Suprapubic skin (tissue), 4 donors: ENCODE data around the gene ACTR1A. TPM values are rescaled to one million over a fixed set of nuclear protein-coding genes. Genes with fewer than 3 reads are reported as not detected.

Experiments
- DNase-seq, 2 donors: peaks; one replicate each; pipeline ENCODE4 v3.0.0-alpha.2; 2019; ENCODE audit warnings: low spot score in 2 of 2
- H3K27ac ChIP-seq: fragments of 200-600 bp; sonication (generic); one replicate; pipeline ENCODE4 v1.5.1; 2019
- H3K27me3 ChIP-seq: fragments of 200-600 bp; sonication (generic); one replicate; pipeline ENCODE4 v1.5.1; 2019
- H3K36me3 ChIP-seq: fragments of 200-600 bp; sonication (generic); one replicate; pipeline ENCODE4 v1.5.1; 2019
- H3K4me1 ChIP-seq: fragments of 200-600 bp; sonication (generic); one replicate; pipeline ENCODE4 v1.5.1; 2019
- H3K4me3 ChIP-seq: fragments of 200-600 bp; sonication (generic); one replicate; pipeline ENCODE4 v1.5.1; 2019; ENCODE audit warnings: mild to moderate bottlenecking
- H3K9me3 ChIP-seq: fragments of 200-600 bp; sonication (generic); one replicate; pipeline ENCODE4 v1.5.1; 2019
- EP300 ChIP-seq: sonication (generic); formaldehyde crosslinking; IDR thresholded peaks from one replicate; pipeline ENCODE4 v1.6.1; 2017; ENCODE audit warnings: antibody characterized with exemption
- POLR2A ChIP-seq, 2 donors: fragments of 450-650 bp; IDR thresholded peaks; one replicate each; pipeline ENCODE4 v1.6.1; 2017; ENCODE audit warnings: antibody characterized with exemption in 2 of 2, mild to moderate bottlenecking in 2 of 2, moderate library complexity in 2 of 2
- POLR2AphosphoS5 ChIP-seq, 3 donors: sonication (generic); formaldehyde crosslinking; IDR thresholded peaks; one replicate each; pipeline ENCODE4 v1.6.1; 2017; ENCODE audit warnings: antibody characterized with exemption in 3 of 3
- WGBS: methylation state at CpG from one replicate; pipeline ENCODE4 v1.1.5; 2018; 5-methylcytosine and 5-hydroxymethylcytosine counted together
- total RNA-seq, 4 donors: library from RNA; depleted of rRNA; stranded (reverse); fragments of >200 nt; gene quantifications; one replicate each; pipeline ENCODE4 v1.1.0, GENCODE V29; 2016
- TF ChIP-seq, protein P1 (sequence below), 2 donors: fragments of 200-600 bp in 1 of 2; fragments of 450-650 bp in 1 of 2; sonication (generic) in 1 of 2; IDR thresholded peaks; one replicate each; pipeline ENCODE4 v1.5.1; 2016 to 2019; ENCODE audit warnings: antibody characterized with exemption in 2 of 2, mild to moderate bottlenecking in 1 of 2, moderate library complexity in 1 of 2

The ACTR1A gene
- total RNA-seq, 4 donors from 2014 or later, result 71.5 to 108 (median 105) TPM

DNA sequence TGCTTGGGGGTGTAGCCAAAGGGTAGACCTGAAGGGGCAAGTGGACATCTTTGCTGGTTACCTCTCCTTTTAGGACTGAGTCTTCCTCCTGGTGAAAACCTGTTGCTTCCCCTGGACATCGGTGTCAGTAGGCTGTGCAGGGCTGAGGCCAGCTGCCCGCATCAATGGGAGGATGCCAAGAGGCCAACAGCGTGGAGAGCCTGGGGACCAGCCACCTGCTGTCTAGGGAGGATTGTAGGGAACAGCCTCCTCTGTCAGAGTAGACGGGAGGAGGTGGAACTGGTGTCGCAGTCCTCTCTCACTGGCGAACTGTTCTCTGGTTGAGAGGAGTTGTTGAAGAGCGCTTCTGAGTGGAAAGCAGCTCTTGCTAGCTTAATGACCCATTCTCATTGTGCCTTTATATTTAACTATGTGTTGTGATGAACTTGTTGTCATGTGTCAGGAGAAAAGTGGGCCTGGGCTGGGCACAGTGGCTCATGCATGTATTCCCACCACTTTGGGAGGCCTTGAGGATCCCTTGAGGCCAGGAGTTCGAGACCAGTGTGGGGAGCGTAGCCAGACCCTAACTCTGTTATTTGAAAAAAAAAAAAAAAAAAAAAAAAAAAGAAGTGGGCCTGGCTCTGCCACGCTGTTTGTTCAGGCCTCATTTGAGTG lies 3.1 kb upstream of the ACTR1A start:
- H3K4me1 ChIP-seq, result peaks cover 75% of the 10 kb centered on the region

DNA sequence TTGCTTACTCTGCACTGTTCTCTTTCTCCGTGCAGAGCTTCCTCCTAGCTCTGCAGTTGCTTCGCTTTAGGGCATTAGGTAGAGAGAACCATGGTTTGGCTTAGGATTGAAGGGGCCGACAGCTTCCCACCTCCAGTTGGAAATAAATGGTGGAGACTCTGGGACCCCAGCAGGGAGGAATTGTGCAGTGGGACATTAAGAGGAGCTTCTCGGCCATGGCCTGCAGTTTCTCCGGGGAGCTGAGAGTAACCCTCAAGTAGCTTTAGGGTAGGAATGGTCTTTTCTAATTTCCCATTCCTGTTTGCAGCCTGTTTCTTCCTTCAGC lies 2.4 kb upstream of the ACTR1A start:
- no peaks in the 10 kb centered on the region for H3K9me3 ChIP-seq
- peak overlapping the region; percentile 100 for H3K4me3 ChIP-seq
- H3K36me3 ChIP-seq, result peaks cover 12% of the 10 kb centered on the region
- no peak for TF ChIP-seq POLR2AphosphoS5 (IDR thresholded peaks at IDR 0.05)
- no peak for TF ChIP-seq EP300
- no peak for TF ChIP-seq POLR2A (IDR thresholded peaks at IDR 0.05)
- TF ChIP-seq, protein P1, sequence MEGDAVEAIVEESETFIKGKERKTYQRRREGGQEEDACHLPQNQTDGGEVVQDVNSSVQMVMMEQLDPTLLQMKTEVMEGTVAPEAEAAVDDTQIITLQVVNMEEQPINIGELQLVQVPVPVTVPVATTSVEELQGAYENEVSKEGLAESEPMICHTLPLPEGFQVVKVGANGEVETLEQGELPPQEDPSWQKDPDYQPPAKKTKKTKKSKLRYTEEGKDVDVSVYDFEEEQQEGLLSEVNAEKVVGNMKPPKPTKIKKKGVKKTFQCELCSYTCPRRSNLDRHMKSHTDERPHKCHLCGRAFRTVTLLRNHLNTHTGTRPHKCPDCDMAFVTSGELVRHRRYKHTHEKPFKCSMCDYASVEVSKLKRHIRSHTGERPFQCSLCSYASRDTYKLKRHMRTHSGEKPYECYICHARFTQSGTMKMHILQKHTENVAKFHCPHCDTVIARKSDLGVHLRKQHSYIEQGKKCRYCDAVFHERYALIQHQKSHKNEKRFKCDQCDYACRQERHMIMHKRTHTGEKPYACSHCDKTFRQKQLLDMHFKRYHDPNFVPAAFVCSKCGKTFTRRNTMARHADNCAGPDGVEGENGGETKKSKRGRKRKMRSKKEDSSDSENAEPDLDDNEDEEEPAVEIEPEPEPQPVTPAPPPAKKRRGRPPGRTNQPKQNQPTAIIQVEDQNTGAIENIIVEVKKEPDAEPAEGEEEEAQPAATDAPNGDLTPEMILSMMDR (IDR thresholded peaks at IDR 0.05), result no peak
- H3K27me3 ChIP-seq, result no peaks in the 10 kb centered on the region
- DNase-seq, result no peak
- peaks cover 76% of the 10 kb centered on the region for H3K4me1 ChIP-seq
- peak overlapping the region; percentile 92 for H3K27ac ChIP-seq
- WGBS, result 3% methylated on average over 5 of the region's 5 CpGs

More for the DNA sequence above, 3.1 kb upstream of the ACTR1A start:
- no peaks in the 10 kb centered on the region for H3K27me3 ChIP-seq
- peaks cover 18% of the 10 kb centered on the region for H3K36me3 ChIP-seq
- WGBS, result 79% methylated on average over 10 of the region's 10 CpGs
- no peaks in the 10 kb centered on the region for H3K9me3 ChIP-seq
- peak overlapping the region; percentile 100 for H3K4me3 ChIP-seq
- TF ChIP-seq POLR2AphosphoS5 (IDR thresholded peaks at IDR 0.05), result no peak
- peak overlapping the region; percentile 92 for H3K27ac ChIP-seq
- no peak for DNase-seq

DNA sequence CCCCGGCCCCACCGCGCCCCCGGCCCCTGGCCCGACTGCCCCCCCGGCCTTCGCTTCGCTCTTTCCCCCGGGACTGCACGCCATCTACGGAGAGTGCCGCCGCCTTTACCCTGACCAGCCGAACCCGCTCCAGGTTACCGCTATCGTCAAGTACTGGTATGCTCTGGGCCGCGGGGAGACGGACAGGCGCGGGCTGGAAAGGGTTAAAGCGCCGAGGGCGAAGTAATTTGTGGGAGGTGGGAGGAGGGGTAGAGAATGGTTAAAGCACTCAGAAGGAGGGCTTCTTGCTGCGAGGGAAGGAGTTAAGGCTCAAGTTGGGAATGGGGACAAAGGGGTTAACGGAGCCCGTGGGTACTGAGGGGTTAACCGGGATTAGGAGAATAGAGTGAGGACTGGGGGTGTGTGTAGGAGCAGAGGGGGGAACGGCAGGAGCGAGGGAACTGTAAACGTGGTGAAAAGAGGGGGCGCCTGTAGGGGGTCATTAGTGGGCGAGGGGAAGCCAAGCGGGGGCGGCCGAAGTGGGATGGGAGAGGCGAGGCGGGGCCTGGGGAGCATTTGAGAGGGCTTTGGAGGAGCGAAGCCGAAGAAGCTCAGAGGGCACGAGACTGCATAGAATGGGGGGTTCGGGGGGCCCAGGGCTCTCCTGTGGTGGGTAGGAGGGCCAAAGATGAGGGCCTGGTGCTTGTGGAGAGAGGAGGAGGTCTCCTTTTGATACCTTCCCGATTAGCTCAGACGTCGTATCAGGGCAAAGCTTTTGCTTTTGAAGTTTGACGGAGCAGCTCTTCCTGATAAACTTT lies 1.9 kb upstream of the ACTR1A start:
- Histone ChIP-seq H3K36me3 (peaks cover 6% of the 10 kb centered on the region), H3K4me3 (peak overlapping the region; percentile 100), H3K4me1 (peaks cover 76% of the 10 kb centered on the region), H3K27me3 (no peaks in the 10 kb centered on the region), H3K9me3 (no peaks in the 10 kb centered on the region), H3K27ac (peak overlapping the region; percentile 92)
- WGBS, result under 1% methylated on average over 40 of the region's 47 CpGs
- TF ChIP-seq POLR2AphosphoS5 (IDR thresholded peaks at IDR 0.05) (no peak), EP300 (no peak), POLR2A (IDR thresholded peaks at IDR 0.05) (no peak)
- TF ChIP-seq, protein P1 (IDR thresholded peaks at IDR 0.05), result no peak
- DNase-seq, result peak in 1 of 2 donors; percentile 78

DNA sequence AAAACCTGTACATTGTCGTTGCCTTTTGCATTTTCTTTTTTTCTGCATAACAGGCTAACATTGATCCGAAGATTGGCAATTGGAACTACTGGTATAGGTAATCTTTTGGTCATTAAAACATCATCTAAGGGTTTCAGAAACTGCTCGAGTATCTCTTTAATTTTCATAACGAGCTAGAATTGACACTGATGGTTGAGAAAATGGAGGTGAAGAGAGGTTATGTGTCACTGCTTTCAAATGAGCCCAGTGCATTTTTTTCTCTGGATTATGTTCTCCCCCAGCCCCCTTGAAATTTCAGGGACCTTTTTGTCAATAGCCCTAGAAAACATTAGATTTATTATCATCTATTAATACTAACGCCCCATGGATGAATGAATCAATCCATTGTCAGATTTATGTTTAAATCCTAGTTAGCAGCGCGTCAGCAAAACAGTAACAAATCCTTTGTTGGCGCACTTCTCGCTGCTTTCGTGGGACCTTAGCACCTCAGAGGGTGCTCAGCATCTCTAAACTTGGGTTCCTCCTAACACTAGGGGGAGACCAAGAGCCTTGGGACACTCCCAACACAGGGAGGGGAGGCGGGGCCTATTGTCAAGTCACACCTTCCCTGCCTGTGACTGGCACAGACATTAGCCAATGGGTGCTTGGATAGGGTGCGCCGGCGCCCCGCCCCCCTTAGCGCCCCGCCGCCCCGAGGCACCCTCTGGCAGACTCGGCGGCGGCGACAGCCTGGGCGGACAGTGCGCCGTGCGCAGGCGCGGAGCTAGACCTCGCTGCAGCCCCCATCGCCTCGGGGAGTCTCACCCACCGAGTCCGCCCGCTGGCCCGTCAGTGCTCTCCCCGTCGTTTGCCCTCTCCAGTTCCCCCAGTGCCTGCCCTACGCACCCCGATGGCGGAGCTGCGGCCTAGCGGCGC lies 1.0 kb upstream of the ACTR1A start, which contains the start of gene SUFU:
Gene SUFU (plus strand): TSS at position 709 of the 915 bp plus-strand sequence. CDS start 181 bp downstream, at position 890.
- peaks cover 76% of the 10 kb centered on the region for H3K4me1 ChIP-seq
- TF ChIP-seq, protein P1 (IDR thresholded peaks at IDR 0.05), result peak; percentile 90 to 92
- TF ChIP-seq EP300 (no peak), POLR2A (IDR thresholded peaks at IDR 0.05) (peak in 1 of 2 donors; percentile 34), POLR2AphosphoS5 (IDR thresholded peaks at IDR 0.05) (peak in 1 of 3 donors; percentile 67)
- no peaks in the 10 kb centered on the region for H3K36me3 ChIP-seq
- no peaks in the 10 kb centered on the region for H3K9me3 ChIP-seq
- no peaks in the 10 kb centered on the region for H3K27me3 ChIP-seq
- WGBS, result under 1% methylated on average over 27 of the region's 44 CpGs
- peak; percentile 99 for DNase-seq
- peak within 1 kb of the TSS; percentile 92 for H3K27ac ChIP-seq
- peak within 1 kb of the TSS; percentile 100 for H3K4me3 ChIP-seq

DNA sequence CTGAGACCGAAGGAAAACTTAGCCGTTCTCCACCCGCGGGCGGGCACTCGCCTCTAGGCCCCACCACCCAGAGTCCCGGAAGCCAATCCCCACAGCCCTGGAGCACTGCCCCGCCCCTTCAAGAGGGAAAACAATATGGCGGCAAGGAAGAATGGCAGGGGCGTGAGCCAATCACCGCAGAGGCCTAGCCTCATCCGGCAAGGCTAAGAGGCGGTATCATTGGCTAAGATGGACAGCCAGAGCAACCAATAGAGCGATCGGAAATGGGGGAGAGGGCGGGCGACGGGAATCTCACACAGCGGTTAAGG lies 529 bp downstream of the ACTR1A start:
- WGBS, result 0% methylated on average over 15 of the region's 19 CpGs
- peaks cover 66% of the 10 kb centered on the region for H3K4me1 ChIP-seq
- no peak for TF ChIP-seq EP300
- TF ChIP-seq, protein P1 (IDR thresholded peaks at IDR 0.05), result no peak
- no peak for TF ChIP-seq POLR2A (IDR thresholded peaks at IDR 0.05)
- peak in 1 of 3 donors; percentile 40 for TF ChIP-seq POLR2AphosphoS5 (IDR thresholded peaks at IDR 0.05)

More for the DNA sequence above, 529 bp downstream of the ACTR1A start:
- Histone ChIP-seq H3K36me3 (no peaks in the 10 kb centered on the region), H3K9me3 (no peaks in the 10 kb centered on the region), H3K4me3 (peak overlapping the region; percentile 100), H3K27me3 (no peaks in the 10 kb centered on the region), H3K27ac (peak overlapping the region; percentile 86)
- peak; percentile 99 to 100 for DNase-seq
